LoVo (cell line): ENCODE data around the gene TSPAN9.

Source experiments
- DNase-seq: peaks from one replicate; pipeline ENCODE4 v3.0.0-alpha.2; 2016; ENCODE audit warnings: low spot score

TSPAN9 gene

DNA sequence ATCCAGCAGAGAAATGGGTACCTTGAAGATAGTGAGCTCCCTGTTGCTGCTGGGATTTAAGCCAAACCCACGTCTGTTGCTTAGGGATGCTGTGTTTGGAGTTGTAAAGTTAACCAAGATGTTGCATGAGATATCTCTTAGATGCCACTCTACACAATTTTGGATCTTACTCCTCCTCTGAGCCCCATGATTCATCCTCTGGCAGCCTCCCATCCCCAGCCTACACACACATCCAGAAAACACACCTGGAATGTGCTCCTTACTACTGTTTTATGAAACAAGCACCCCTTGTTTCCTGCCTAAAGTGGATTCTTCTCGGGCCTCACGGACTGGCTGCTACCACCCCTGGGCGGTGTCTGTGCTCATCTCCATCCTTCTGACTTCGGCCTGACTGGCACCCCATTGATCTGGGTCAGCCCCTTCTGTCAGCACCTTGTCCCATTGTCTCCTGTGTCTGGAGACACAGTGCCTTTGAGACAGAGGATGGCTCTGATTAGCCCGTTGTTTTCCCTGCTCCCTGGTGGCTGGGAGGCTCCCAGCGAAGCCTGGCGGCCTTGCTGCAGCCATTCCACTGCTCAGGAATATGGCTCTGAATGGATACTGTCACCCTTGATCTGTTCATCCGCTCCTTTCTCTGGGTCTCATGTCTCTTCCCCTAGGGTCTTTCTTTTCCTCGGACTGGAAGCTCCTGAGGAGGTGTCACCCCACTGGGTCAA lies 24.3 kb downstream of the TSPAN9 start:
- DNase-seq: no peak

GRCh38 chr12:3102771-3103410 lies 25.7 kb downstream of the TSPAN9 start:
- no peak for DNase-seq

DNA sequence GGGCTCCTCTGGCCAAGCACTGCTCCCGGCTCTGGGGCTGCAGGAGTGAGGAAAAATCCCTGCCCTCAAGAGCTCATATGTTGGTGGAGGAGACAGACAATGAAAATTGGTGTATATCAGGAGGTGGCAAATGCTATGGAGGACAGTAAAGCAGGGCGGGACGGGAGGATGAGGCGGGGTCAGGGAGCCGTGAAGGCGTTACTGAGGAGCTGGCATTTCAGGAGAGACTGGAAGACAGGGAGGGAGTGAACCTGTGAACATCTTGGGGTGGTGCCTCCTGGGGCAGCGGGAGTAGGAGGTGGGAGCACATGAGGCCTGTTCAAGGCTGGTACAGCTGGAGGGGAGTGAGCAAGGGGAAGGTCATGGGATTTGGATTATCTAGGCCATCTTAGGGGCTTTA lies 26.6 kb downstream of the TSPAN9 start:
- DNase-seq: no peak

- DNase-seq: no peak
These were observed 28.7 kb downstream of the TSPAN9 start for GRCh38 chr12:3105690-3106479.

GRCh38 chr12:3106579-3106978 lies 29.4 kb downstream of the TSPAN9 start:
- DNase-seq: no peak

DNA sequence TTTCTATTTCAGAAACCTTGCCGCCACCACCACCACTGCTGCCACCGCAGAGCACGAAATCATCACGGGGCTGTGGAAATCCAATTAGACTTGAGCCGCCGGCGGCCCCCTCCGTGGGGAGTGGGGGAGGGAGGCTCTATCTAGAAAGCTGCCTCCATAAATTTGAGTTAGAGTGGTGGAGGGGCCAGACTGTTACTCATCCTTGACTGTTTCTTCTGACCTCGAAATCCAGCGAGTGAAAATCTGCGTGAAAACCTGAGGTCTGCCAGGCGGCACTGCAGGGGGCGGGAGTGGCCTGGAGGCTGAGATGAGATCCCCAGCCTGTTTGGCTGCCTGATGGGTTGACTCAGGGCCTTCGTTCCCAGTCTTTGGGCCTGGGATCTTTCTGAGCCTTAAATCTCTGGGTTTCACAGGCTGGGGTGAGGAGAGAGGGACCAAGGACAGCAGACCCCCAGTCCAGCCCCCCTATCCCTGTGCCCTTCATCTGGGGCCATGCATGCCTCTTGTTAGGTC lies 29.9 kb downstream of the TSPAN9 start:
- DNase-seq: no peak

DNA sequence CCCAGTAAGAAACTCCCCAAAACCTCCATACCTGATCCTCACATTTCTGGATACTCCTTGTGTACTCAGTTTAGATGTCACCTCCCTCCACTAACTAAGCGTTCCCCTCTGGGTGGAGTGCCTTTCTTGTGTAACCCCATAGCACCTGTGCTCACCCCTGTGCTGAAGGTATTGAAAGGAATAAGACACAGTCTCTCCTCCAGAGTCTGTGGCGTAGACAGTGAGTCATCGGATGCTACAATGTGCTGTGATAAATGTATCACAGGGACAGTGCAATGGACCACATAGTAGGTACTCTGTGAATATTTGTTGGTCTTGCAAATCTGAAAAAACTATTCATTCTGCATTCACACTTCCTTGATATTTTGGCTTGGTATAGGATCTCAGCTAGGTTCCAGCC lies 30.8 kb downstream of the TSPAN9 start:
- no peak for DNase-seq

DNA sequence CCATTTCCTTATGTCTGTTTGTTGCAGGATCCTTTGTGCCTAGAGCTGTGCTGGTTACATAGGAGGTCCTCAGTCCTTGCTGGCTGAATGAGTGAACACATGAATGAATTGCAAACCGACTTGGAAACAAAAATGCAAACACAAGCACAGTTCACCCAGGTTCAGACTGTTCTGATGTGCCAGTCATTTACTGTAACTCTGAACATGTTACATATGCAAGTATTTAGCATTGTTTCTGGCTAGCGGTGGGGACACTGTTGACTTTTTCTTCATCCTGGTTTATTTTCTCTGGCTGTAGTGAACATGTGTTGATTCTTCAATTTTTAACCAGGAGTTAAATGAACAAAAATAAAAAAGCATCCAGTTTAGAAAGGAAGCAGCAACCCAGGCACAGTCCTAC lies 33.4 kb downstream of the TSPAN9 start:
- DNase-seq: no peak

GRCh38 chr12:3113671-3114325 lies 36.6 kb downstream of the TSPAN9 start:
- no peak for DNase-seq

DNA sequence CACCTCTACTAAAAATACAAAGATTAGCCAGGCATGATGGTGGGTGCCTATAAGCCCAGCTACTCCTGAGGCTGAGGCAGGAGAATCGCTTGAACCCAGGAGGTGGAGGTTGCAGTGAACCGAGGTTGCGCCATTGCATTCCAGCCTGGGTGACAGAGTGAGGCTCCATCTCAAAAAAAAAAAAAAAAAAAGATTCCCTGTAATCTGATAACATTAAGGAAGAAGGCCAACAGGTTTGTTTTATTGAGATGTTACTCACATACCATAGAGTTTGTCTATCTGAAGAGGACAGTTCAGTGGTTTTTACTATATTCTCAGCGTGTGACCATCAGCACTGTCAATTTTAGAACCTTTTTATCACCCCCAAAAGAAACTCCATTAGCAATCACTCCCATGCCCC lies 37.5 kb downstream of the TSPAN9 start:
- DNase-seq: no peak

GRCh38 chr12:3115078-3115477 lies 37.9 kb downstream of the TSPAN9 start:
- DNase-seq: no peak

DNA sequence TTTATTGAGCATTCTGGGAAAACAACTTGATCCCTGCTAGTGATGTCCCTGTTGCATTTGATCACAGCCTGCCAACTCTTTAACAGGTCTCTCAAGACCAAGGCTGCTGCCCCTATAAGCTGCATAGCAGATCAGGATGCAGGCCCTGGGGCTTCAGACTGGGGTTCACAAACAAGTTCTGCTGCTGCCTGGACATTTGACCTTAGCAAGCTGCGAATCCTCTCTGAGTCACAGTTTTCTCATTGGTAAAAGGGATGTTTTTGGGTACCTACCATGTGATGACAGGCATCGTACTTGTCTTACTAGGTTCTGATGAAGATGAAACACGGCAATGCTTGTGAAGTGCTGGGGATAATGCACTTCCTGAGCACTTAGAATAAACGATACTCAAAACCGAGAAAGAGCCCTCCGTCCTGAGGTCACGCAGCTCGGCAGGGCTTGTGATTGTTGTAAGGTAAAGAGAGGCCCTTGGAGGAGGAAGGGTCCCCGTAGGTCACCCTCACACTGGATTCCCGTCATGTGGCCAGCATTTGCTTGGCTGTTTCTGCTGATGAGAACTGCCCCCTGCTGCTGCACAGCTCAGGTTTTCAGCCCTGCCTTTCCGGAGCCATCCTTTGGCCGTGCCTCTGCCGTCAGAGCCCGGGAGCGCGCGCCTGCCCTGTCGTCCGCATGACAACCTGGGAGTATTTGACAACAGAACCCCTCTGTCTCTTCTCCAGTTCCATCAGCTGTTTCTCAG lies 39.1 kb downstream of the TSPAN9 start:
- no peak for DNase-seq

DNA sequence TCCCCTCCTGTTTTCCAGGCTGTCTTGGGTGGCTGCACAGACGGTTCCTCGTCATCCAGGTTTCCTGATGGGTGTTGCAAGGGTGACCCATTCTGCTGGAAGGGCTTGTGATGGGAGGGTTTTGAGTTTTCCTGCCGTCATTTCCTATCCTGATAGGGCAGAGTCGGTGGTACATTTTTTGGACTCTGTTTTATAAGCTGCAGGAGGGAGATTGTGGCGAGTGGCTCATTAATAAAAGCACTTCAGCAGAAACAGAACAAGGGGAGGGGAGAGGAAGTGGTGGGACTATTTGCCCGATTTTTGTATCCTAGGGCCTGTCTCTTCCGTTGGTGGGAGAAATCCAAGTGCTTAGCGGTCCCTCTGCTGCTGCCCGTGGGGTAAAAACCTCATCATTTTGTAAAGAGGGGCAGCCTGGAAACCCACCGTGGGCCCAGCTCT lies 40.0 kb downstream of the TSPAN9 start:
- no peak for DNase-seq

DNA sequence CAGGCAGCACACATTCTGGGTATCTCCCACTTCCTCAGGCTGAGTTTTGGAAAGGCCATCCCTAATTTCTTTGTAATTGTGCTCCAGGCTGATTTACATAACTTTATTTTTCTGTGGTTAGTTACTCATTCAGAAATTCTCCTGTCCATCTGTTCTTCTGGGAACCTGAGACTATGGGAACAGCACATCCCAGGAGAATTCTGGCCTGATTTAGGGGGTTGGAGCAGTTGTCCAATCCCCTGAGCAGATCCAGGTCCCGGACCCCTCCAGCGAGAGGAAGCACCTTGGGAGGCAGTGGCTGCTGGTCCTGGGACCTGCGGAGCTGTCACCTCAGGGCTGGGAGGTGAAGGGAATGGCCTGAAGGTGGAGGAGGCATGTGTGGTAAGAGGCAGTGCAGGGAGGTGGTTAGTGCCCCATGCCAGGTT lies 40.4 kb downstream of the TSPAN9 start:
- DNase-seq: no peak

DNA sequence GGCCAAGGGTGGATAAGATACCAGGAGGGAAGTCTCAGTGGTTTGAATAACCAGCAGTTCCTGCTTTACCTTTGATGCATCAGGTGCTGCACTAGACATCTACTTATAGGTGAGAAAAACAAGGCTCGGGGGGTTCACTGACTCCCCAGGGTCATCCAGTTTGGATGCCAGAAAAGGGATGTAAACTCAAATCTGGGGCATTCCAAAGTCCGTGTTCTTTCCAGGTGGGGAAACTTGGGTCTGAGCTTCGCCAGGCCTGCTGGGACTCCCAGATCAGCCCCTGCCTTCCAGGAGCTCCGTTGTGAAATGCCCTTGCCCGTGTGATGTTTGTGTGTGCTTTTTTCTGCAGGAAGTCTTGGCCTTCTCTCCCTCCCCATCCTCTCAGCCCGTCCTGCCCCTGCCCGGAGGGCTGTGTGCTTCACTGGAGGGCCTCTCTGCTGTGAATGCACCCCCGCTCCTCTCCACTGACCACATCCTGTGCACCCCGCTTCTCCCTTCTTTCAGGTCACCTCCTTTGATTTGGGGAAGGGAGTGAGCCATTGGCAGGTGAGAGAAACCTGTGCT lies 42.1 kb downstream of the TSPAN9 start:
- DNase-seq: no peak

GRCh38 chr12:3119756-3120601 lies 42.8 kb downstream of the TSPAN9 start:
- DNase-seq: no peak

- DNase-seq: no peak
These were observed 43.5 kb downstream of the TSPAN9 start for GRCh38 chr12:3120701-3121100.

DNA sequence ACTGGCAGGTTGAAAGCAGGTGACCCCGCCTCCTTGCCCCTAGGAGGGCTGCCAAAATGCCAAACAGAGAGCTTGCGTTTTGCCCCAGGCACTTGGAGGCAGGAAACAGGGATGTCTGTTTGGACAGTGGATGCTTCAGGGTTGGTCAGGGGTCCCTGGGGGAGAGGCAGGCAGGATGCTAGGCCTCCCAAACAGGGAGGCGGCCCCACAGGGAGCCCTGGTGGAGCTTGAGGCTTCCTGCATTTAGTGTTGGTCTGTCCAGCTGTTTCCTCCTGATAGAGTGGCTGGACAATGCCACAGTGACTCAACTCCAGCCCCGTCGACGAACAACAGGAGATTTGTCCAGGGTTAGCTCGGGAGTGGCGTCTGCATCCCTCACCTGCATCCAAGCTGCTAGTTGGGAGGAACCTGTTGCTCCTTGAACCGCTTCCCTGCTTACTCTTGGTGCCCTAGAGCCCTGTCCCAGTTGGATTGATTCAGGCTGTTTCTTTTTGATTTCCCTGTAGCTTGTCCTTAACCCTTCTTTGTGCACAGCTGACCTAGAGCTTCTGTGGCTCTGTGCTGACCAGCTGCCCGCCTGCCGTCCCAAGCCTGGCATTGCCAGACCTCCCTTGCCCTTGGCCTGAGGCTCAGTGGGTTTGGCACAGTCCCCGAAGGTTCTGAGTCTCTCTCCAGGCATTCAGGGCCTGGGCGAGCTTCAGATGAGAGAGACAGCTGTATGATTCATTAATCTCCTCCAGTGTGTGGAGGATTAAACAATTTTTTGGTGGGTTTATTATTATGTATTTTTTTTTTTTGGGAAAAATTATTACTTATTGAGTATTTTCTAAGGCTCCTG lies 45.9 kb downstream of the TSPAN9 start:
- no peak for DNase-seq

GRCh38 chr12:3123729-3124128 lies 46.5 kb downstream of the TSPAN9 start:
- DNase-seq: no peak
